Central memory CD8-positive, alpha-beta T cell (primary cell): ENCODE results near the gene ASTN1.

Experiments
- ATAC-seq: fragments of 150-1000 bp; cut with Tn5 transposase; replicated peaks from 2 replicates; pipeline ENCODE4 v1.10.0; 2022; ENCODE audit warnings: mild to moderate bottlenecking, moderate FRiP score, moderate number of reproducible peaks; ENCODE audit not compliant: poor library complexity, severe bottlenecking; ENCODE audit errors: extremely low read depth
- DNase-seq, 2 donors: peaks; one replicate each; pipeline ENCODE4 v3.0.0; 2021; ENCODE audit warnings: low spot score in 2 of 2
- H3K27ac Mint-ChIP-seq: one replicate; pipeline ENCODE4 v1.8.0; 2022; ENCODE audit warnings: low read depth, mild to moderate bottlenecking, moderate library complexity, mixed read lengths
- H3K27me3 Mint-ChIP-seq: one replicate; pipeline ENCODE4 v1.8.0; 2022; ENCODE audit warnings: mixed read lengths
- H3K36me3 Mint-ChIP-seq: one replicate; pipeline ENCODE4 v1.8.0; 2022; ENCODE audit warnings: mild to moderate bottlenecking, moderate library complexity, mixed read lengths; ENCODE audit not compliant: insufficient read depth
- H3K4me1 Mint-ChIP-seq: one replicate; pipeline ENCODE4 v1.8.0; 2022; ENCODE audit warnings: mixed read lengths
- H3K4me3 Mint-ChIP-seq: one replicate; pipeline ENCODE4 v1.8.0; 2022; ENCODE audit warnings: mild to moderate bottlenecking, moderate library complexity, mixed read lengths
- H3K9me3 Mint-ChIP-seq: one replicate; pipeline ENCODE4 v1.8.0; 2022; ENCODE audit warnings: mixed read lengths

The ASTN1 gene

DNA sequence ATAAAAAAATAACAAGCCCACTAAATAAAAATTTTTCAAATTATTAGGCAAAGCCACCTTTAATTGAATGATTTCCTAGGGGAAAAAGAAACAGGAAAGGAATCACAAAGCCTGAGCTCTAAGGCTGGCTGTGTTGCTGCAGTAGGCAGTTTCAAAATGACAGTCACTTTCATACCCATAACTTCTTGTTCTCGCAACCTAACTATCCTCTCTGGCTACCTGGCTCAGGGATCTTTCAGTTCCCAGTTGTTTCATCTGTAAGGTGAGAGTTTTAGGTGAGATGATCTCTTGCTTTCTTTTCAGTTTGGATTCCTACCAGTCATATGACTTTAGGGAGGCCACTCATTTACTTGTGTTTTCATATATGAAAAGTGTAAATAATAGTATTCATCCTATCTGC, 226.1 kb downstream of the ASTN1 start:
- H3K36me3 Mint-ChIP-seq: no peaks in the 10 kb centered on the region
- H3K4me1 Mint-ChIP-seq: no peaks in the 10 kb centered on the region
- no peak for ATAC-seq
- DNase-seq: no peak
- peaks cover 12% of the 10 kb centered on the region for H3K9me3 Mint-ChIP-seq
- H3K27me3 Mint-ChIP-seq: no peaks in the 10 kb centered on the region
- H3K27ac Mint-ChIP-seq: no peak overlapping the region
- no peak overlapping the region for H3K4me3 Mint-ChIP-seq

DNA sequence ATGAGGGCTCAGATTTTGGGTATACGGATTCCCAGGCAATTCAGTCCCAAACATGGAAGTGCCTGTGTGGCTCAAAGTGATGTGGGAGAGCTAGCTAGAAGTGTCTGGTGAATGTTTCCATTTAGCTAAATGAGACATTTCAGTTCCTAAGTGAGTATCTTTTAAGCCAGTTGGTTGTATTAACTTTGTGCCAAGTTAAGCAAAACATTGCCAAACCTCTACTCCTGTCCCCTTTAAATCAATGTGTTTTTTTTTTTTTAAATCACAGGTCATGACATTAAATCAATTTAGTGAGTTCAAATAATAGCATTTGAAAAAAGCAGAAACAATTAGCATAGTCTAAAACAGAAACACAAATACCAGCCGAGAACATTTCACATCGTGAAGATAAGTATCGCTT, 230.1 kb downstream of the ASTN1 start:
- ATAC-seq: no peak

DNA sequence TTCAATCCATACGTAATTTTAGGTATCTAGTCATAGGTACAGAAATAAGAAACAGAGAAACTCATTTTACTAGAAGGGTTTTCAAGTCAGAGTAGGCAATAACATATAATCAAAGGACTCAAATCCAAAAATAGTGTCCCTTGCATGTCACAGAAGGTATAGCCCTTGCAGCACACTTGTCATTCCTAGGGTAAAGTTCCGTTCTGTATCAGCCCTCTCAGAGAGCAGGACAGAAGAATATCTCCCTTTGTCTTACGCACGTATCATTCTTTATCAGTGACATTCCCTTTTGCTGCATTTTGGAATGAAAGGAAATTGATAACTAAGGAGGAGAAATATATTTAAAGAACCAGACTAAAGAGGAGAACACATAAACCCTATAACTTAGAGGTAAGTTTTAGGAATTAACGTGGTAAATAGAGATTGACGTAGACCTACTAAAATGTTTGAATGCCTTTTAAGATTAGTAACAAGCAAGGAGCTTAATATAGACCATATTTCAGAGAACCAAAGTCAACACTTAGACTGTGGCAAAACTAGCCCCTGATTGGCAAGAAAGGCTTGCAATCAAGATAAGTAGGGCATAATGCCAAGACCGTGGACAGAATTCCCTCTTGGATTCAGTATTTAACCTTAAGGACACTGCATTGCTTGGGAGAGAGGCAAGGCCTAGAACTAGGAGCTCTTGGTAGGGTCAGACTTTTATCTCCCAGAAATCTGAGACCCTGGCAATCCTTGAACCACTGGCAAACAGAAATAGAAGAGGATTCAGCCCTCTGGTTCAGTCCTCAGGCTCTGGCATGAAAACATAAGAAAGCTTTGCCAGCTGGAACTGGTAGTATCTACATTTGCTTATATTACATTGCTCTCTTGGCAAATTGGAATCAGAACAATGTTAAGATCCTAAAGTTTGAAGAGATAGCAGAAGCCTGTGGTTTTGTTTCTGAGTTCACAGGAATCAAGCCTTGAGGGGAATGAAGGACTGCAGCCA, 232.1 kb downstream of the ASTN1 start:
- Mint-ChIP-seq H3K36me3 (no peaks in the 10 kb centered on the region), H3K27ac (no peak overlapping the region), H3K9me3 (peaks cover 28% of the 10 kb centered on the region), H3K27me3 (no peaks in the 10 kb centered on the region), H3K4me3 (no peak overlapping the region), H3K4me1 (no peaks in the 10 kb centered on the region)
- DNase-seq: no peak
- no peak for ATAC-seq

More for the DNA sequence above, 230.1 kb downstream of the ASTN1 start:
- Mint-ChIP-seq H3K27ac (no peak overlapping the region), H3K4me3 (no peak overlapping the region), H3K27me3 (no peaks in the 10 kb centered on the region), H3K4me1 (no peaks in the 10 kb centered on the region), H3K36me3 (no peaks in the 10 kb centered on the region), H3K9me3 (peaks cover 15% of the 10 kb centered on the region)
- DNase-seq: no peak

DNA sequence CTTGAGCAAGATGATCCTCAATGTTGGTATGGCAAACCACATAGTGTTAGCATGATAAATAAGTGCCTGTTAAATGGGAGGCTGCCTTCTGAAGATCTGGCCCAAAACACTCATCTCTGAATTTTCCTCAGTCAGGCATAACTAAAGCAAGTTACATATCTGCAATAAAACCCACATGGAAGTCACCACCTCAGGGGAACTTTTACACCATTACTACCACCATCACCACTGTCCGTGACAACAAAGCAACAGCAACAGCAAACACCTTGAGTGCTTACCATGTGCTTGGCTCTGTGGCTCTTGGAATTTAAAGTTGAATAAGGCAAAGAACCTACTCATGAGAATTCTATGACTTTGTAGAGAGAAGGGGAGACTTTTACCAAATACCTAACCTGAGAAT, 233.0 kb downstream of the ASTN1 start:
- H3K27ac Mint-ChIP-seq: no peak overlapping the region
- peaks cover 28% of the 10 kb centered on the region for H3K9me3 Mint-ChIP-seq
- DNase-seq (no peak), ATAC-seq (no peak)
- H3K27me3 Mint-ChIP-seq: no peaks in the 10 kb centered on the region
- H3K36me3 Mint-ChIP-seq: no peaks in the 10 kb centered on the region
- no peaks in the 10 kb centered on the region for H3K4me1 Mint-ChIP-seq
- H3K4me3 Mint-ChIP-seq: no peak overlapping the region

DNA sequence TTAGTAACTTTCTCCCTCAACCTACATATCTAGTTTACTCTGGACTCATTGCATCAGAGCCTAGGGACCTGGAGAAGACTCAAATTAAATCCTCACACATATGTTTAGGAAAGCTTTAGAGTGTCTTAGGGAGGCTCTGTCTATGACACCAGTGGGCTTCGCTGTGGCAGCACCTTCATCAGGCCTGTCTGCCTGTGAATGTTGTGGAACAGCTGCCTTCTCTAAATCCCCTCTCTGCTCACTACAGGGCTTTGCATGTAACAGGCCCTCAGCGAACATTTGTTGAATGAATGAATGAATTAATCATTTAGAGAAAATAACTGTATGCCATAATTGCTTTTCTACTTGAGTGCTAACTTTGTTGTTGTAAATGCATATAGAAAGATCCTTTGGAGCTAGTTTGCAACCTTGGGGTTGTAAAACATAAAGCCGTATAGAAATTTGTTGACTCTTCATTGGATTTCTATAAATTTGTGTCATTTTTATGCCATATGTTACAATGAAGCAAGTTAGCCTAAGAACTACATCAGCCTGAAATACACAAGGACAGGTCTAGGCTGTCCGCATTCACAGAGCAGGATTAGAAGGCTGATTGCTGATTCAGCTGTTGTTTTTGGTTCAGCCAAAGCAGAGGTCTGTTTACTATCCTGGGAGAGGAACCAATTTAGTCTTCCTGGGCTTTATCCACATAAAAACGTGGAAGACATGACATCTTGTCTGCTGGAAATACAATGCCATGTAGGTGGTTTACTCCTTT, 238.0 kb downstream of the ASTN1 start:
- ATAC-seq: no peak
- no peaks in the 10 kb centered on the region for H3K36me3 Mint-ChIP-seq
- H3K4me1 Mint-ChIP-seq: no peaks in the 10 kb centered on the region
- H3K27ac Mint-ChIP-seq: no peak overlapping the region
- peaks cover 21% of the 10 kb centered on the region for H3K9me3 Mint-ChIP-seq
- H3K27me3 Mint-ChIP-seq: no peaks in the 10 kb centered on the region
- DNase-seq: no peak
- no peak overlapping the region for H3K4me3 Mint-ChIP-seq

DNA sequence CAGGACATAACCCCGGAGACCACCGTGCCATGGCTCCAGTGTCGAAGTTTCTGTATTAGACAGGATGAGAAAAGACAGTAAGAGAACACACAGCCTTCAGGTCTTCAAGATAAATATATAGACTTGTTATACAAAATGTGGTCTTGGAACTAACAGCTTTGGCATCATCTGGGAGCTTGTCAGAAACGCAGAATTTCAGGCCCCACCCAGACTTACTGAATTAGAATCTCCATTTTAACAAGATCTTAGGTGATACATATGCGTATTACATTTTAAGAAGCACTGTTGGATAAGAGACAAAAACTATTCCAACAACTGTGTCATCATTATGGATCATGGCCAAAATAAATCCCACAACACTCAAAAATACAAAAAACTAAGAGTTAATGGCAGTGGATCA, 239.3 kb downstream of the ASTN1 start:
- Mint-ChIP-seq H3K36me3 (no peaks in the 10 kb centered on the region), H3K4me3 (no peak overlapping the region), H3K27me3 (no peaks in the 10 kb centered on the region), H3K9me3 (peaks cover 20% of the 10 kb centered on the region), H3K4me1 (no peaks in the 10 kb centered on the region), H3K27ac (no peak overlapping the region)
- DNase-seq (no peak), ATAC-seq (no peak)

DNA sequence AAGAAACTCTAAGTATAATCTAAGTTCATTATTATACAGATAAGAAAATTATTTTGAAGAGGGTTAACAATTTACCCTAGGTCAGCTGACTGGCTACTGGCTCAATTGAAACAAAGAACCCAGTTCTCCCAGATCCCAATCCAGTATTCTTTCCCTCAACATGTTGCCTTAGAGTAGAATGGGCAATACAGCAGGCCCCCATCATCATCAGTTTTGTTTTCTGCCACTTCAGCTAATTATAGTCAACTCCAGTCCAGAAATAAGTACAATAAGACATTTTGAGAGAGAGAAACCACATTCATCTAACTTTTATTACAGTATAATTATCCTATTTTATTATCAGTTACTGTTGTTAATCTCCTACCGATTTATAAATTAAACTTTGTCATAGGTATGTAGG, 241.2 kb downstream of the ASTN1 start:
- ATAC-seq (no peak), DNase-seq (no peak)
- Mint-ChIP-seq H3K36me3 (no peaks in the 10 kb centered on the region), H3K9me3 (peaks cover 11% of the 10 kb centered on the region), H3K4me1 (no peaks in the 10 kb centered on the region), H3K27ac (no peak overlapping the region), H3K4me3 (no peak overlapping the region), H3K27me3 (no peaks in the 10 kb centered on the region)

DNA sequence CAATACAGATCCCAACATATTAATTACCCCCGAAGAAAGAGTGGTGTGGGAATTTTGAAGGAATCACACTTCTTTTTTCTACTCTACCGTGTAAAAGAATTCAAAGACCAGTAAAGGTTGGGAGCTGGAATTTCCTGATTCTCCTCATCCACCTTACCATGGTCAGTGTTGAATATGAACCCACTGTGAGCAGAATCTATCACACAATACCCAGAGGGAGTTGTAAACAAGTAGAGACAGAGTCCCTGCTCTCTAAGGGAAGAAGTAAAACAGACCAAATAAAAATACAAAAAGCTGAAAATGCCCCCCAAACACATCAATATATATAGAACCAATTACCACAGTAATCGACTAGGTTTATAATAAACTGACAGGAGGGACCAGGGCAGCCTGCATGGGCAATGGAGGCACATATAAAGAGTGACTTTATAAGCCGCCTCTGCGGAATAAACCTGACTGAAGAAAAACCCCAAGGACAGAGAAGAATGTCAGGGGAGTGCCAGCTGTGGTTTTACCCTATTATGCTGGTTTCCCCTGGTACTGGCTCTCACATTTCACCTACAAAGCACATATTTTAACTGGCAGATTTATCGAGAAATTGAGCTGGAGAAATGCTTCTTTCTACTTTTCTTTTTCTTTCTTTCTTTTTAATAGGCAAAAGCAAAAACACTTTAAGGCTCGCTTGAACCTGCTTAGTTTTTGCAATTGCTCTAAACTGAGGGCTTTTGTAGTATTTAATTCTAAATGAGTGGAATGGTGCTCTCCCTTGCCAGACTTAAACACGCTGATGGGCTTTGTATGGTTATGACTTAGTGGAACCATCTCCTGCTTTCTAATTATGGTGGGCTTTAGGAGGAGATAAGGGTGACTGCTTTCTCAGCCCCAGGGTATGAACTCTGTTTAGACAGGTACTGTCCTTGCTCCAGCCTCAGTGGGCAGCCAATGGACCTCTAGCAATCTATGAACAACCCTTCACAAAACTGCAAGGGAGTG, 244.8 kb downstream of the ASTN1 start:
- Mint-ChIP-seq H3K9me3 (peaks cover 11% of the 10 kb centered on the region), H3K27me3 (no peaks in the 10 kb centered on the region), H3K36me3 (no peaks in the 10 kb centered on the region), H3K27ac (no peak overlapping the region), H3K4me3 (no peak overlapping the region), H3K4me1 (no peaks in the 10 kb centered on the region)
- DNase-seq (no peak), ATAC-seq (no peak)

DNA sequence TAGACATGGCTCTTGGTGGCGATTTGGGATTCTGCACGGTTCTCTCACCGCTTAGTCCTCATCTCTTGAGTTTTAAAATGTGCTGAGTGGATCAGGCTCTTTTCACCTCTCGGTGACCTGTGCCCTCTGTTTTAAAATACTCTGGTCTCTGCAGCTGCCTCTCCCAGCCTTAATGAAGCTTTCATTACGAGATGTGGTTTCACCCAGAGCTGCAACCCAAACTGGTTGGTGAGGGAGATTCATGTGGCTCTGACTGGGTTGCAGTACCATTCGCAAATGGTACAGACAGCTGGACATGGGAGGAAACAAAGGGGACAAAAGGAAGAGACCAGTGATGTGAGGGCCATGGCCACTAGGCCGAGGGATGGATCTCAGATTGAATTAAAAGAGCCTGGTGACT, 258.9 kb downstream of the ASTN1 start:
- H3K27me3 Mint-ChIP-seq: peaks cover 12% of the 10 kb centered on the region
- H3K4me1 Mint-ChIP-seq: no peaks in the 10 kb centered on the region
- no peak for DNase-seq
- H3K36me3 Mint-ChIP-seq: no peaks in the 10 kb centered on the region
- no peak overlapping the region for H3K4me3 Mint-ChIP-seq
- H3K9me3 Mint-ChIP-seq: peaks cover 6% of the 10 kb centered on the region
- H3K27ac Mint-ChIP-seq: no peak overlapping the region
- no peak for ATAC-seq

DNA sequence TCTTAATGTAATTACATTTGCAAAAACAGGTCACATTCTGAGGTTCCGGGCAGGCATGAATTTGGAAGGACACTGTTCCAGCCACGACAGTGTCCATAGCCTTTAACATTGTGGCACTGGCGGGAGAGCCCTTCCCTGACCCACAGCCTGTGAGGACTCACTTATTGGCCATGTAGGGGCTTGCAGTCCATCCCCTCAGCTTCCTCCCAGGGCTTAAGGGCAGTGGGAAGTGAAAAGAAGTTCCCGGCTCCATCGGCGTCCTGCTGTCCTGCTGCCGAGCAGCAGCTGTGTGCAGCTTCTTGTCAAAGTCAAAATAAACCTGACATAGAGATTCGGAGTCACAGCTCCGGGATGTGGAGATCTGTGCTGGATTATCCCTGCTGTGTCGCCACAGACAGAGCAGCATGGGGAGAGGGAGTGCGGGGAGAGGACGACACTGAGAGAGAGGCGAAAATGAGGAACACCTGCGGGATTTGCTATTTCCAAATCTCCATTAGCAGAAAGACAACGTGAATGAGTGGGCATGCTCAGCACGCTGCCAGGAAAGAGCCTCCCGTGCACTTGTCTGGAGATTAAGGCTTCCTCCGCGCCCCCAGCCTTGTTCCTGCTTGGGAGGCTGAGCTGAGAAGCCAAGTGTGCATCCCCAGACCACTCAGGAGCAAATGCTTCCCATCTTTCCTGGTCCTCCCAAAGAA, 260.3 kb downstream of the ASTN1 start:
- no peaks in the 10 kb centered on the region for H3K36me3 Mint-ChIP-seq
- H3K4me3 Mint-ChIP-seq: no peak overlapping the region
- no peak for ATAC-seq
- H3K27me3 Mint-ChIP-seq: peaks cover 12% of the 10 kb centered on the region
- H3K27ac Mint-ChIP-seq: no peak overlapping the region
- no peaks in the 10 kb centered on the region for H3K4me1 Mint-ChIP-seq
- peaks cover 6% of the 10 kb centered on the region for H3K9me3 Mint-ChIP-seq
- no peak for DNase-seq

DNA sequence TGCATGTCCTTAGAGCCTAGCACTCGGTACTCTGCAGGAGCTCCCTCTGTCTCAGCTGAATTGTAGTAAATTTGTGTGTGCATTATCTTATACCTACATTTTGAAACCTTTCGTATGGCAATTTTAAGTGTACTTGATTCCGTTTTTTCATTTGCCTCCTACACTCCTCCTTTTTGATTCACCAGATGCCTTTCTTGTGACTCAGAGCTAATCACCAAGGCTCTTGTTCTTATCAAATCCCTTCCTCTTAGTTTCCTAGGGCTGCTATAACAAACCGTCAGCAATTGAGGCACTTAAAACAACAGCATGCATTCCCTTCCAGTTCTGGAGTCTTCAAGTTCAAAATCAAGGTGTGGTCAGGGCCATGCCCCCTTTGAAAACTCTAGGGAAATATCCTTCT, 261.0 kb downstream of the ASTN1 start:
- Mint-ChIP-seq H3K4me1 (no peaks in the 10 kb centered on the region), H3K27me3 (peaks cover 12% of the 10 kb centered on the region), H3K9me3 (peaks cover 6% of the 10 kb centered on the region), H3K36me3 (no peaks in the 10 kb centered on the region), H3K4me3 (no peak overlapping the region), H3K27ac (no peak overlapping the region)
- no peak for ATAC-seq
- no peak for DNase-seq

DNA sequence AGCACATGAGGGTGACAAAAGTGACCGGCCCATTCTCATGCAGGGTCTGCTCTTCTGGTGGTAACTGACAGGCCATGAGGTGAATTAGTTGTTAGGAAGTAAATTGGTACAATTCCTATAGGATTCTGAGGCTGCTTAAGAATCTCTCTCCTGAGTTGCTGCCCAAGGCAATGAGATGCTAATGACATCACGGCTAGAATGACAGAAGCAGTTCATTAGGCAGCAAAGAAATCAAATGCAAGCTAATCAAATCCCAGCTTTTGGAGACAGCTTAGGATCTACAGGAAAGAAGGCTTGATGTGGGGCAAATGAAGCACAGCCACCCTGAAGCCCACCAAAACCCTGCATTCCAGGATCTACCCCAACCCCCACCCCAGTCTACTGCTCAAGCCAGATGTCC, 265.2 kb downstream of the ASTN1 start:
- peaks cover 6% of the 10 kb centered on the region for H3K9me3 Mint-ChIP-seq

More for the DNA sequence above, 265.2 kb downstream of the ASTN1 start:
- DNase-seq: no peak
- H3K27ac Mint-ChIP-seq: no peak overlapping the region
- peaks cover 9% of the 10 kb centered on the region for H3K4me1 Mint-ChIP-seq
- H3K4me3 Mint-ChIP-seq: no peak overlapping the region
- H3K27me3 Mint-ChIP-seq: peaks cover 12% of the 10 kb centered on the region
- no peak for ATAC-seq
- H3K36me3 Mint-ChIP-seq: no peaks in the 10 kb centered on the region
